Ascending aorta (tissue), 2 donors: ENCODE data around the gene OR13C3. TPM values are rescaled to one million over a fixed set of nuclear protein-coding genes. Genes with fewer than 3 reads are reported as not detected.
"Not testable (repeated sequence)": the region's sequence is repeated elsewhere in the genome, so short reads cannot be mapped to it uniquely, and the experiment has no call there.

Source experiments
- DNase-seq, 2 donors: peaks; one replicate each; pipeline ENCODE4 v3.0.0-alpha.2; 2019; ENCODE audit warnings: low spot score in 2 of 2
- H3K27ac ChIP-seq, 2 donors: fragments of 200-600 bp; sonication (generic); one replicate each; pipeline ENCODE4 v1.5.1; 2016 to 2017; ENCODE audit warnings: mild to moderate bottlenecking in 1 of 2
- H3K27me3 ChIP-seq: fragments of 200-600 bp; sonication (generic); one replicate; pipeline ENCODE4 v1.5.1; 2017
- H3K36me3 ChIP-seq, 2 donors: fragments of 200-600 bp; sonication (generic); one replicate each; pipeline ENCODE4 v1.5.1; 2016
- H3K4me1 ChIP-seq, 2 donors: fragments of 200-600 bp; sonication (generic); one replicate each; pipeline ENCODE4 v1.5.1; 2016 to 2017; ENCODE audit warnings: mild to moderate bottlenecking in 1 of 2
- H3K4me3 ChIP-seq, 2 donors: fragments of 200-600 bp; sonication (generic); one replicate each; pipeline ENCODE4 v1.5.1; 2016 to 2017; ENCODE audit warnings: mild to moderate bottlenecking in 1 of 2
- H3K9me3 ChIP-seq, 2 donors: fragments of 200-600 bp; sonication (generic); one replicate each; pipeline ENCODE4 v1.5.1; 2016
- intact Hi-C: fragments of 100-400 bp; cut with DNase I; formaldehyde crosslinking; loops from one replicate; pipeline ENCODE4 v1.15.1; 2023
- total RNA-seq: library from RNA; depleted of rRNA; stranded (reverse); fragments of >200 nt; gene quantifications from one replicate; pipeline ENCODE4 v1.1.0, GENCODE V29; 2016
- TF ChIP-seq, protein P1 (sequence below), 3 experiments: fragments of 200-600 bp in 2 of 3; fragments of 450-650 bp in 1 of 3; sonication (generic) in 2 of 3; IDR thresholded peaks; one replicate each; pipeline ENCODE4 v1.5.1; 2016 to 2019; ENCODE audit warnings: antibody characterized with exemption in 3 of 3, mild to moderate bottlenecking in 1 of 3, moderate library complexity in 1 of 3

OR13C3 gene
- total RNA-seq, 1 donor from 2014 or later: not detected

DNA sequence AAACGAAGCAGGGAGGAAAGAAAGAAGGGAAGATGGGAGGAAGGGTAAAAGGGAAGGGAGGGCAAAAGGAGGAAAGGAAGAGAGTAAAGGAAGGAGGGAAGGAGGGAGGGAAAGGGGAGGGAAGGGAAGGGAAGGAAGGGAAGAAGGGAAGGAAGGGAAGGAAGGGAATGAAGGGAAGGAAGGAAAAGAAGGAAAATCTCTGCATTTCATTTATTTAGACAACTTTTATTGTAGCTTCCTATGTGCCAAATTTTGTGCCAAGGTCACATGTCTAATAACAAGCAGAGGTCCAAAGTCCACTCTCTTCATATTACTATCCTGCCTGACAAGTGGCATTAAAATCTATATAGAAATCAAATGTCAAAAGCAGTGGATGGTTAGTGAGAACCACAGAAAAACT lies 2.6 kb upstream of the OR13C3 start:
- Histone ChIP-seq H3K36me3 (no peaks in the 10 kb centered on the region), H3K4me3 (no peak overlapping the region), H3K27me3 (no peaks in the 10 kb centered on the region), H3K4me1 (no peaks in the 10 kb centered on the region), H3K9me3 (no peaks in the 10 kb centered on the region), H3K27ac (no peak overlapping the region)
- intact Hi-C loops: no loop called here
- no peak for DNase-seq
- TF ChIP-seq, protein P1, sequence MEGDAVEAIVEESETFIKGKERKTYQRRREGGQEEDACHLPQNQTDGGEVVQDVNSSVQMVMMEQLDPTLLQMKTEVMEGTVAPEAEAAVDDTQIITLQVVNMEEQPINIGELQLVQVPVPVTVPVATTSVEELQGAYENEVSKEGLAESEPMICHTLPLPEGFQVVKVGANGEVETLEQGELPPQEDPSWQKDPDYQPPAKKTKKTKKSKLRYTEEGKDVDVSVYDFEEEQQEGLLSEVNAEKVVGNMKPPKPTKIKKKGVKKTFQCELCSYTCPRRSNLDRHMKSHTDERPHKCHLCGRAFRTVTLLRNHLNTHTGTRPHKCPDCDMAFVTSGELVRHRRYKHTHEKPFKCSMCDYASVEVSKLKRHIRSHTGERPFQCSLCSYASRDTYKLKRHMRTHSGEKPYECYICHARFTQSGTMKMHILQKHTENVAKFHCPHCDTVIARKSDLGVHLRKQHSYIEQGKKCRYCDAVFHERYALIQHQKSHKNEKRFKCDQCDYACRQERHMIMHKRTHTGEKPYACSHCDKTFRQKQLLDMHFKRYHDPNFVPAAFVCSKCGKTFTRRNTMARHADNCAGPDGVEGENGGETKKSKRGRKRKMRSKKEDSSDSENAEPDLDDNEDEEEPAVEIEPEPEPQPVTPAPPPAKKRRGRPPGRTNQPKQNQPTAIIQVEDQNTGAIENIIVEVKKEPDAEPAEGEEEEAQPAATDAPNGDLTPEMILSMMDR (IDR thresholded peaks at IDR 0.05): no peak

DNA sequence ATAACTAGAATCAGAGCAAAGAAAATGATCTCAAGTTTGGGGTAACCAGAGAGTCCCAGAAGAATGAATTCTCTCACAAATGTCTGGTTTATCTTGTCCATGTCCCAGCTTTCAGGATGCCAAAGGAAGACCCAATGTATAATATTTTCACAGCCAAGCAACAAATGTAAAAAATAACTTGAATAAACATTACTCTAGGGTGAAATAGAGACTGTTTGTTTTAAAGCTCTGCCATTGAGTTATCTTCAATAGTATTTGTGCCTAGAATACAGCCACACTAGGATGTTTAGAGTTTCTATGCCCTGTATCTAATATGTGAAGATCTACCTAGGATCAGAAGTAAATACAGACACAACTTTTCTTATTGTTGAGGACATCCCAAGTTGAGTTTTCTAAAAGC lies 9.5 kb downstream of the OR13C3 start, which contains the start of gene OR13C4:
OR13C4 (minus strand) TSS at position 101 of the 400 bp plus-strand sequence; CDS start at position 101, 0 bp downstream.
- no peak within 1 kb of the TSS for H3K4me3 ChIP-seq
- intact Hi-C loops: no loop called here
- no peaks in the 10 kb centered on the region for H3K36me3 ChIP-seq
- H3K4me1 ChIP-seq: no peaks in the 10 kb centered on the region
- H3K9me3 ChIP-seq: no peaks in the 10 kb centered on the region
- TF ChIP-seq, protein P1 (IDR thresholded peaks at IDR 0.05): no peak
- DNase-seq: no peak
- H3K27ac ChIP-seq: no peak within 1 kb of the TSS
- H3K27me3 ChIP-seq: no peaks in the 10 kb centered on the region

DNA sequence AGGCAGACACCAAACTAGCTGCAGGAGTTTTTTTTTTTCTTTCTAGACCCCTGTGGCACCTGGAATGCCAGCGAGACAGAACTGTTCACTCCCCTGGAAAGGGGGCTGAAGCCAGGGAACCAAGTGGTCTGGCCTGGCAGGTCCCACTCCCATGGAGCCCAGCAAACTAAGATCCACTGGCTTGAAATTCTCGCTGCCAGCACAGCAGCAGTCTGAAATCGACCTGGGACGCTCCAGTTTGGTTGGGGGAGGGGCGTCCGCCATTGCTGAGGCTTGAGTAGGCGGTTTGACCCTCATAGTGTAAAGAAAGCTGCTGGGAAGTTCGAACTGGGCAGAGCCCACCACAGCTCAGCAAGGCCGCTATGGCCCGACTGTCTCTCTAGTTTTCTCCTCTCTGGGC lies 16.4 kb downstream of the OR13C3 start:
- DNase-seq, H3K9me3 ChIP-seq: not testable (repeated sequence)

DNA sequence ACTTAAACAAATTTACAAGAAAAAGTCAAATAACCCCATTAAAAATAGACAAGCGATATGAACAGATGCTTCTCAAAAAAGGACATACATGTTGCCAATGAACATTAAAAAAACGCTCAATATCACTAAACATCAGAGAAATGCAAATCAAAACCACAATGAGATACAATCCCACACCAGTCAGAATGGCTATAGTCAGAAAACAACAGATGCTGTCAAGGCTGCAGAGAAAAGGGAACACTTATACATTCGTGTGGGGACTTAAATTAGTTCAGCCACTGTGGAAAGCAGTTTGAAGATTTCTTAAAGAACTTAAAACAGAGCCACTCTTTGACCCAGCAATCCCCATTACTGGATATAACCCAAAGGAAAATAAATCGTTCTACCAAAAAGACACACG lies 21.8 kb downstream of the OR13C3 start:
- TF ChIP-seq, protein P1 (IDR thresholded peaks at IDR 0.05): no peak
- intact Hi-C loops: no loop called here
- Histone ChIP-seq H3K4me3 (no peak overlapping the region), H3K9me3 (no peaks in the 10 kb centered on the region), H3K4me1 (no peaks in the 10 kb centered on the region), H3K27me3 (no peaks in the 10 kb centered on the region), H3K27ac (no peak overlapping the region), H3K36me3 (no peaks in the 10 kb centered on the region)
- DNase-seq: no peak

More for the DNA sequence above, 16.4 kb downstream of the OR13C3 start:
- H3K4me1 ChIP-seq, H3K27ac ChIP-seq, H3K4me3 ChIP-seq, intact Hi-C loops, H3K36me3 ChIP-seq, H3K27me3 ChIP-seq: not testable (repeated sequence)

DNA sequence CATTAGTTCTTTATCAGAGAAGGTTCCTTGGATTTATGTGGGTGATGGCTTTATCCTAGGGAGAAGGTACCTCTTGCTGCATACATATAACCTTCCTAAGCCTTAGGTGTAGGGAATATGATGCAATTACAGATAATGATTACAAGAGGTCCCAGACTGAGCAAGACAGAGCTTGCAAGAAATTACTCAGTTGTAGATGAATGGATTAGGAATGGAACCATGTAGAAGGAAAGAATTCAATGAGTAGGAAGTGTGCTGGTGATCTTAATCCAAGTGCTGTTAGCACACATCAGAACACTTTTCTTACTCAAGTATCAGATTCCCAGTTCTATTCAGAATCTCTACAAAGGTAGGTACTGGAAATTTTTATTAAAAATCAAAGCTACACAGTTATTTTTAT lies 30.1 kb downstream of the OR13C3 start:
- intact Hi-C loops: no loop called here
- Histone ChIP-seq H3K4me1 (no peaks in the 10 kb centered on the region), H3K27ac (no peak overlapping the region), H3K36me3 (no peaks in the 10 kb centered on the region), H3K9me3 (no peaks in the 10 kb centered on the region), H3K27me3 (no peaks in the 10 kb centered on the region), H3K4me3 (no peak overlapping the region)
- DNase-seq: no peak
- TF ChIP-seq, protein P1 (IDR thresholded peaks at IDR 0.05): no peak

DNA sequence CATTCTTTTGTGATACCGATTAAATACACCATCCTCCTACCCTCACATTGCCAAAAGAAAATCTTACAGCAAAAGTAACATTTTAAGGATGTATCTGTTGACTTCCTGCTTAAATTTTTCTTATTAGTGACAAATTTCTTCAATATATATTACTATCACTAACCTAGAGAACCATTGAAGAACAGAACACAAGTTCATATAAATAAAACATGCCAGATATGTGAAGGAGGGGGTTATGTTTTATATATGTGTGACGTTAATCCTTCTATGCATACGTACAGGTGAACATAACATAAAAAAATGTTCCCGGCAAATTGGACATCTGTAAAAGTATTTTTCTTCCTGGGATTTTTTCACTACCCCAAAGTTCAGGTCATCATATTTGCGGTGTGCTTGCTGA lies 32.7 kb downstream of the OR13C3 start, which contains the start of gene OR13F1:
OR13F1 (plus strand) TSS at position 301 of the 400 bp plus-strand sequence; CDS start at position 301, 0 bp downstream.
- TF ChIP-seq, protein P1 (IDR thresholded peaks at IDR 0.05): no peak
- Histone ChIP-seq H3K4me3 (no peak within 1 kb of the TSS), H3K4me1 (no peaks in the 10 kb centered on the region), H3K27me3 (no peaks in the 10 kb centered on the region), H3K9me3 (no peaks in the 10 kb centered on the region), H3K27ac (no peak within 1 kb of the TSS), H3K36me3 (no peaks in the 10 kb centered on the region)
- intact Hi-C loops: no loop called here
- DNase-seq: no peak
